ENCODE measurements around the gene CTAG1B.

Gene CTAG1B

GRCh38 chrX:154607370-154607769, 11.7 kb downstream of the CTAG1B start:
- TF ChIP-seq CTCF (IDR thresholded peaks at IDR 0.05; ENCODE audit: insufficient read depth, missing control alignments) = no peak
- FAIRE-seq (no peak), DNase-seq (ENCODE audit: insufficient read length, low spot score) (no peak)

- DNase-seq (ENCODE audit: insufficient read length, low spot score) (no peak), FAIRE-seq (no peak)
- no peak for TF ChIP-seq CTCF (IDR thresholded peaks at IDR 0.05; ENCODE audit: insufficient read depth, missing control alignments)
Measured at GRCh38 chrX:154605566-154605965, 13.5 kb downstream of the CTAG1B start.

GRCh38 chrX:154603438-154604430, 15.3 kb downstream of the CTAG1B start:
- DNase-seq (ENCODE audit: insufficient read length, low spot score) (no peak), FAIRE-seq (no peak)
- TF ChIP-seq CTCF (IDR thresholded peaks at IDR 0.05; ENCODE audit: insufficient read depth, missing control alignments) = no peak

GRCh38 chrX:154602766-154603437, 16.2 kb downstream of the CTAG1B start:
- DNase-seq (ENCODE audit: insufficient read length, low spot score) (no peak), FAIRE-seq (no peak)
- no peak for TF ChIP-seq CTCF (IDR thresholded peaks at IDR 0.05; ENCODE audit: insufficient read depth, missing control alignments)

GRCh38 chrX:154602226-154602625, 16.9 kb downstream of the CTAG1B start:
- DNase-seq (ENCODE audit: insufficient read length, low spot score) (no peak), FAIRE-seq (no peak)
- no peak for TF ChIP-seq CTCF (IDR thresholded peaks at IDR 0.05; ENCODE audit: insufficient read depth, missing control alignments)

- DNase-seq (ENCODE audit: insufficient read length, low spot score) (no peak), FAIRE-seq (no peak)
- TF ChIP-seq CTCF (IDR thresholded peaks at IDR 0.05; ENCODE audit: insufficient read depth, missing control alignments) = no peak
Measured at GRCh38 chrX:154600759-154601374, 18.2 kb downstream of the CTAG1B start.
